ENCODE results near the gene CDC37.
"Not testable (repeated sequence)": the region's sequence is repeated elsewhere in the genome, so short reads cannot be mapped to it uniquely, and the experiment has no call there.

Gene CDC37

DNA sequence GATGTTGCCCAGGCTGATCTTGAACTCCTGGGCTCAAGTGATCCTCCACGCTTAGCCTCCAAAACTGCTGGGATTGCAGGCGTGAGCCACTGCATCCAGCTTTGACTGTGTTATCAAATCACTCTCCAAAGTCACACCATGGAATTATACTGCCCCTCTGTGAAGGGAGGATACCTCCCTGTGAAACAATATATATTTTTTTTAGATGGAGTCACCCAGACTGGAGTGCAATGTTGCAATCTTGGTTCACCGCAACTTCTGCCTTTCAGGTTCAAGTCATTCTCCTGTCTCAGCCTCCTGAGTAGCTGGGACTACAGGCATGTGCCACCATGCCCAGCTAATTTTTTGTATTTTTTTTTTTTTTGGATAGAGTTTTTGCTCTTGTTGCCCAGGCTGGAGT lies 30.7 kb downstream of the CDC37 start:
- DNase-seq = no peak
- in situ Hi-C loops (cut with HindIII; ENCODE audit: low pct_ligation_motif_present, low pct_unique_long_range_greater_than_20kb, low sequenced_read_pairs) = no loop called here

DNA sequence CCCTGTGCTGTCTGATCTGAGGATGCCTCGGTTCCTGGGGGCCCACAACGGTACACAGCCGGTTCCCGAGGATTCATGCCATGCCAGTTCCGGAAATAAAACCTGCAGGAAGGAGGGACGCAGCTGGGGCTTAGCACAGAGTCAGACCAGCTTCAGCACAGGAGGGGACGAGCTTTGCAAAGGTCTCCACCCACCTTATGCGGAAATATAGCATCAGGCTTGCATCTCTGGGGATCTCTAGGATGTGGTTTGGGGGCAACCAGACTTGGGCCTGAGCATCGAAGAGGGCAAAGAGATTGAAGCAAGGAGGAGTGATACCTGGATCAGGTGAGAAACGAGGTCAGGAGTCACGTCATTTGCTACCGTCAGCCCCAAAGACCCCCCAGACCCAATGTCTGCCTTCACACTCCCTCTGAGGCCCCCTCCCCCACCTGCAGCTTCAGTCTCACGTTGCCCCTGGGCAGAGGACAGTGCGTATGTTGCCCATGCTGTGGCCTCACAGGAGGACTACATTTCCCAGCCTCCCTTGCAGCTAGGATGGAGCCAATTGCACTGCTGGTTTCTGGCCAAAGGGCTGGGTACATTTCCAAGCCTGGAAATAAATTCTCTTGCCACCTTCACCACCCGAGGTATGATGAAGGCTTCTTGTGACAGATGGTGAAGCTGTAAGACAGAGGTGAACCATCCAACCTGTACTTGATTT lies 35.1 kb downstream of the CDC37 start:
- no peak for DNase-seq
- in situ Hi-C loops (cut with HindIII; ENCODE audit: low pct_ligation_motif_present, low pct_unique_long_range_greater_than_20kb, low sequenced_read_pairs) = no loop called here

DNA sequence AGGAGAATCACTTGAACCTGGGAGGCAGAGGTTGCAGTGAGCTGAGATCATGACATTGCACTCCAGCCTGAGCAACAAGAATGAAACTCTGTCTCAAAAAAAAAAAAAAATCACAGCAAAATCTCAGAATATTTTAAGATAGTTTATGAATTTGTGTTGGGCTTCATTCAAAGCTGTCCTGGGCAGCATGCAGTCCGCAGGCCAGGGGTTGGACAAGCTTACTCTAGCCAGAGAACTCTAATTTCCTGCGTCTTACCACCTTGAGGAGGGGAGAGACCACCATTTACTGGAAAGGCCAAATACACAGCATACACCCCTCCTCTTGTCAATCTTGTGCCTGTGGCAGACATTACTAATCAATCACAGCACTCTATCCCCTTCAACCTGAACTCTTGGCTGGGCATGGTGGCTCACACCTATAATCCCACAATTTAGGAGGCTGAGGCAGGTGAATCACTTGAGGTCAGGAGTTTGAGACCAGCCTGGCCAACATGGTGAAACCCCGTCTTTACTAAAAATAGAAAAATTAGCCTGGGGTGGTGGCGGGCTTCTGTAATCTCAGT lies 36.3 kb downstream of the CDC37 start:
- in situ Hi-C loops (cut with HindIII; ENCODE audit: low pct_ligation_motif_present, low pct_unique_long_range_greater_than_20kb, low sequenced_read_pairs); DNase-seq: not testable (repeated sequence)

DNA sequence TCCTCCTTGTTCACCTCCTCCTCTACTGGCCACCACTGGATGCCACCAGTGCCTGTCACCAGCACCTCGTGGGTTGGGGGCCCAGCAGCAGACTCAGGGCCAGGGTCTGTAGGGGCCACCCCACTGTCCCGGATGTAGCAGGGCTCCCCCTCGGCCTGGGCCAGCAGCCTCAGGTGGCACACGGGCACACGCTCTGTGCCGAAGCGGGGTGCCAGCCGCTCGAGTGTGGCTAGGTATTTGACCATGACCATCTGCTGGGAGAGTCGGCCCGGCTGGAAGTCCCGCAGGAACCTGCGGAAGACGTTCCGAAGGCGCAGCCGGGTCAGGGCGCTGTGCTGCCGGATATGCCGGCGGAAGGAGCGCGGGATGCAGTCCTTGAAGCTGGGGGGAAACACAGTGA lies 37.8 kb downstream of the CDC37 start:
- no peak for DNase-seq
- in situ Hi-C loops (cut with HindIII; ENCODE audit: low pct_ligation_motif_present, low pct_unique_long_range_greater_than_20kb, low sequenced_read_pairs) = no loop called here

DNA sequence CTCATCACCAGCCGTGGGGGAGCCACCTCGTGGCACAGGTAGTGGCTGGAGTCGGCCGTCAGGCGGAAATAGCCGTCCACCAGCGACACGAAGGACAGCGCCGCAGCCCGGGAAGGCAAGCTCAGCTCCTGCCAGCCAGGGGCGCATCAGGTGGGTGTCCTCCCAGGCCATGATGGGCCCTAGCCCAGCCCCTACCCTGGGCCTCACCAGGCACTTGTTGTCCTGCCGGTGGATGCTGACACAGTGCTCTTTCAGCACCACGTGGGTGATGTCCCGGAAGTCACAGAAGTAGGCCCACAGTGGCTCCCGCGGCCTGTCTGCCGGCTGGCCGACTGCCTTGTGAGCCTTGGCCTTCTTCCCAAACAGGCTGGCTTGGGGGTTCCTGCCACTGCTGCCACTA lies 38.7 kb downstream of the CDC37 start:
- in situ Hi-C loops (cut with HindIII; ENCODE audit: low pct_ligation_motif_present, low pct_unique_long_range_greater_than_20kb, low sequenced_read_pairs) = no loop called here
- no peak for DNase-seq

DNA sequence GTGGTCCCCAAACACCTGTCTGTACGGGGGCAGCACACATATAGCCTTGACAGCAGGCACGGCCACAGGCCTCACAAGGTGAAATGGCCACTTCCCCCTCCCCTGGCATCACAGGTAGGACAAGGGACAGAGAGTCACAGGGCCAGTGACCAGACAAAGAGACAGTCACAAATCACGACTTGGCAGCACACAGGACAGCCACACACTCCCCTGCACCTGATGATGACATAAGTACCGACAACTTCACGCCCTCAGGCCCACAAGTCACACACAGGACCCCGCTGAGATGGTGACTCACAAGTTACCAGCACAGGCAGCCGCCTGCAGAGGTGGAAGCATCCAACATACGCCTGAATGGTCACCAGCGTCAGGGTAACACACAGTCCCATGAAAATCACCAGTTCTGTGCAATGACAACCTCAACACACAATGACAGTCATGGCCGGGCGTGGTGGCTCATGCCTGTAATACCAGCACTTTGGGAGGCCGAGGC lies 39.5 kb downstream of the CDC37 start:
- peak; percentile 47 for DNase-seq
- in situ Hi-C loops (cut with HindIII; ENCODE audit: low pct_ligation_motif_present, low pct_unique_long_range_greater_than_20kb, low sequenced_read_pairs) = no loop called here

DNA sequence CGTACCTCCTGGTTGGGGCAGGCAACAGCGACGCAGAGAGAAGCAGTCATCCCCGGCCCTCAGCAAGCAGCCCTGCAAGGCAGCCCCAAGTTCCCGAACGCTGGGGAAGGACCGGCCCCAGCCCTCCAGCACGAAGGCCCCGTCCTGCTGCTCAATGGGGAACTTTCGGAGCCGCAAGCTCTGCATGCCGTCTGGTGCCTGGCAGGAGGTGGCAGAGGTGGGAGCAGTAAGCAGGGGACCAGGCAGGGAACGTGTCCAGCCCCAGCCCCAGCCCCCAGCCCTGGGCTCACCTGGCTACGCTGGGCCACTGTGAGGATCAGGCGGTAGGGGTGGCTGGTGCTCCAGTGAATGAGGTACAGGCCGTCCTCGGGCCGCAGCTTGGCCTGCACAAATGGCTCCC lies 41.1 kb downstream of the CDC37 start:
- in situ Hi-C loops (cut with HindIII; ENCODE audit: low pct_ligation_motif_present, low pct_unique_long_range_greater_than_20kb, low sequenced_read_pairs) = no loop called here

DNA sequence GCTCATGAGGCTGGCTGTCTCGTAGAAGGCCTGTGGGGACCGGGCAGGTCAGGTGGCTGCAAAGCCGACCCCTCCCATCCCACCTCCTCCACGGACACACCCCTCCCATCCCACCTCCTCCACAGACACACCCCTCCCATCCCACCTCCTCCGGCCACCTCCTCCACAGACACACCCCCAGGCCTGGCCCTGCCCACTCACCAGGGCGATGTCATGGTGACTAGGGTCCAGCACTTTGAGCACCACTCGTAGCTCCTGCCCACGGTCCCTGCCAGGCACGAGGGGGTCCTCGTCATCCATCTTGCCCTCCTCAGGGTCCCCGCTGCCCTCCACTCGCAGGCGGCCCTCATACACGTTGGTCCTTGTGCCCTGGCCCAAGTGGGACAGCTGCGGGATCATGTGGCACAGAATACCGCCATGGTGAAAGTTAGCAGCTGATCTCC lies 41.8 kb downstream of the CDC37 start:
- in situ Hi-C loops (cut with HindIII; ENCODE audit: low pct_ligation_motif_present, low pct_unique_long_range_greater_than_20kb, low sequenced_read_pairs) = no loop called here
- no peak for DNase-seq

More for the DNA sequence above, 41.1 kb downstream of the CDC37 start:
- DNase-seq = no peak

DNA sequence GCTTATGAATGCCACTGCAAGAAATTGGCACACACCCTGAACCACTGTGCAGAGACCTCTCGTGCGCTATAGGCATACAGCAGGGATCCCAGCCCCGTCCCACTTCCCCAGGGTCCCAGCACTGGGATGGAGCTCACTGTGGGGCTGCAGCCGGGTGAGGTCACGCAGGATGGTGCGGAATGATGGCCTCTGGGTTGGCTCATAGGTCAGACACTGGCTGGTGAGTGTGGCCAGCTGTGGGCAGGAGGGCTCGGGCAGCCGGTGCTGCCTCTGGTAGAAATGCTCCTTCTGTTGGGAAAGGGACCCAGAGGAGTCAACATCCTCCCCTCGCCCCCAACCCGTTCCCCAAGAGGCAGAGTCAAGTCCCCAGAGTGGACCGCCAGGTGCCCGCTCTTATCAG lies 46.9 kb downstream of the CDC37 start:
- DNase-seq = no peak
- in situ Hi-C loops (cut with HindIII; ENCODE audit: low pct_ligation_motif_present, low pct_unique_long_range_greater_than_20kb, low sequenced_read_pairs) = no loop called here

DNA sequence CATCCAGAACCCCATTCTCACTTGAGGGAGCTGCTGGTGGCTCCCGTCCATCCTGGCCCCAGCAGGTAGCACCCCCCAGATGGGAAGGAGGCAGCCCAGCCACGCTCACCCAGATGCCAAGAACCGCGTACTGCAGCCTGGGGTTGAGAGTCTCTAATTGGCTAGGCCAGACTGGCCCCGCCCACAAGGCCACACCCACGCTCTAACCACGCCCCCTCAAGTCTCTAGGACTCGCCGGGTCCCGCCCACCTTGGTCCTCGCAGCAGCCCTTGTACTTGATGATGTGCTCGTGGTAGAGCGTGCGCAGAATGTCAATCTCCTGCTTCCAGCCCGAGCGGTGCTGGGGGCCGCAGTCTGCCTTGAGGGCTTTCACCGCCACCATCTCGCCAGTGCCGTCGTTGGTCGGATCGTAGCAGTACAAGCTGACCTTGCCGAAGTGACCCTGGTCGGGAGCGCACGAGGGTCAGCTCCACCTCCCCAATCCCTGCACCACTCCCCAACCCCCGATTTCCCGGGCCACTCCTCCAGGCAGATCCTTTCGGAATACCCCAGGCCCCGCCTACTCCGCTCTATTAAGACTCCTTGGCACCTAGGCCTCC lies 49.5 kb downstream of the CDC37 start:
- in situ Hi-C loops (cut with HindIII; ENCODE audit: low pct_ligation_motif_present, low pct_unique_long_range_greater_than_20kb, low sequenced_read_pairs) = no loop called here

DNA sequence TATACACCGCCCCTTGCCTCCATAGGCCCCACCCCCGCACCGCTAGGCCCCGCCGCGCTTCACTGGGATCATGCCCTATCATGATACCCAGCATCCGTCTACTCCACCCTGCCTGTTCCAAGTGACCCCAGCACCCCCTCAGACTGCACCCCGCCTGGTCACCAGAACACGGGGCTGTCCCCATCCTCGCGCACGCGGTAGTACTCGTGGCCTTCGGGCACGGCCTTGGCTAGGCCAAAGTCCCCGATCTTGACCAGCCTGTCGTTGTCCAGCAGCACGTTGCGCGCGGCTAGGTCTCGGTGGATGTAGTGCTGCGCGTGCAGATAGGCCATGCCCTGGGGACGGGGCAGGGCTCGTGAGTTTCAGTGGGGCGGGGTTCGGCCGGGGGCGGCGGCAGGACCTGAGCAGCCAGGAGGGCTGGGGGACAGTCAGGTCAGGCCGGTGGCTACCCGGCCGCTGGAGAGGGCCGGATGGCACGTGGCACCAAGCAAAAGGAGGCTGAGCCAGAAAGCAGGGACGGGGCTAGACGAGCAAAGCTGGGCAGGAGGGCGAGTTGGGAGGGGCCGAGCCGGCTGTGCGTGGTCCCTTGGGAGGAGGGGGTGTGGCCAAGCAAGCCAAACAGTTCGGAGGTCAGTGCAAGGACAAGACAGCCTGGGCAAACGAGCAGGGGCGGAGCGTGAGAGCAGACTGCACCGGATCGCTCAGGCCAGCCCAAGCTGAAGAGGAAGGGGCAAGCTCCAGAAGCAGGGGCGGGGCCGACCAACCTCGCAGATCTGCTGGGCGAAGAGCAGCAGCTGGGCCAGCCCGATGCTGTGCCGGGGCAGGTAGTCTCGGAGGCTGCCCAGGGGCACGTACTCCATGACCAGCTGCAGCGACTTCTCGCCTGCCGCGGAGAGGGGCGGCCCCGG lies 50.3 kb downstream of the CDC37 start:
- in situ Hi-C loops (cut with HindIII; ENCODE audit: low pct_ligation_motif_present, low pct_unique_long_range_greater_than_20kb, low sequenced_read_pairs) = no loop called here
- no peak for DNase-seq

More for the DNA sequence above, 49.5 kb downstream of the CDC37 start:
- no peak for DNase-seq

DNA sequence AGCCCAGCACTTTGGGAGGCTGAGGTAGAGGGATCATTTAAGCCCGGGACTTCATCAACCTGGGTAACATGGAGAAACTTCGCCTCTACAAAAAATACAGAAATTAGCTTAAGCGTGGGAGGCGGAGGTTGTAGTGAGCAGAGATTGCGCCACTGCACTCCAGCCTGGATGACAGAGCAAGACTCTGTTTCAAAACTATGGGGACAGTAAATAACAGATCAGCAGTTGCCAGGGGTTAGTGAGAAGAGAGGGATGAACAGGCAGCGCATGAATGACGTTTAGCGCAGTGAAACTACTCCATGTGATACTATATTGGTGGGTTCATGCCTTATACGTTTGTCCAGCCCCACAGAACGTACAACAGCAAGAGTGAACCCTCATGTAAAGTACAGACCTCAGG lies 56.8 kb downstream of the CDC37 start:
- in situ Hi-C loops (cut with HindIII; ENCODE audit: low pct_ligation_motif_present, low pct_unique_long_range_greater_than_20kb, low sequenced_read_pairs) = no loop called here
- no peak for DNase-seq

DNA sequence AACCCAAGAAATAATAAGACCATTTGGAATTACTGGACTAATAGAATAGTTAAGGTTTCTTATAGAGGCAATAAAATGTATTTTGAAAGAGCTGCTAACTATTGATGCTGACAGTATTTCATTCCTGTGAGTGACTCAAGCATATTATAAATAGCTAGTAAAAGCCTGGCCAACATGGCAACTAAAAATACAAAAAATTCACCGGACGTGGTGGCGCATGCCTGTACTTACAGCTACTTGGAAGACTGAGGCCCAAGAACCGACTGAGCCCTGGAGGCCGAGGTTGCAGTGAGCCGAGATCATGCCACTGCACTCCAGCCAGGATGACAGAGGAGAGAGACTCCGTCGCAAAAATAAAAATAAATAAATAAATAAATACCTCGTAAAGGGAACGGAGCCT lies 58.6 kb downstream of the CDC37 start:
- DNase-seq = no peak
- in situ Hi-C loops (cut with HindIII; ENCODE audit: low pct_ligation_motif_present, low pct_unique_long_range_greater_than_20kb, low sequenced_read_pairs) = no loop called here

DNA sequence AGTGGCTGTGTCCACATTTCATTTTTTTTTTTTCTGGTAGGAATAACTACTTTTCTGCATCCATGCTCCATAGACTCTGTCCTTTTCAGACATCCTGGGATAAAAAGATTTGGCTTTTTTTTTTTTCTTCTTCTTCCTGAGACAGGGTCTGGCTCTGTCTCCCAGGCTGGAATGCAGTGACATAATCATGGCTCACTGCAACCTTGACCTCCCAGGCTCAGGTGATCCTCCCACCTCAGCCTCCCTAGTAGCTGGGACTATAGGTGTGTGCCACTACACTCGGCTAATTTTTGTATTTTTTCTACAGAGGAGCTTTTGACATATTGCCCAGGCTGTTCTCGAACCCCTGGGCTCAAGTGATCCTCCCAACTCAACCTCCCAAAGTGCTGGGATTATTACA lies 59.8 kb downstream of the CDC37 start:
- no peak for DNase-seq
- in situ Hi-C loops (cut with HindIII; ENCODE audit: low pct_ligation_motif_present, low pct_unique_long_range_greater_than_20kb, low sequenced_read_pairs) = no loop called here
